SK-N-SH treated with all-trans-retinoic acid at 6 μM for 48 hours (cell line): ENCODE data around the gene SPTB.

Experiments used
- ATAC-seq: fragments of 200-7000 bp; cut with Tn5 transposase; 3 replicates; pipeline ENCODE4 v1.9.1; 2020; ENCODE audit warnings: mild to moderate bottlenecking, moderate library complexity
- ARNTL ChIP-seq: fragments of 450-650 bp; formaldehyde crosslinking; IDR thresholded peaks from 2 replicates; pipeline ENCODE4 v1.5.0; 2020; ENCODE audit warnings: low read depth, mild to moderate bottlenecking, moderate library complexity, borderline replicate concordance
- BACH2 ChIP-seq: fragments of 250-450 bp; sonication (Bioruptor Pico); IDR thresholded peaks from 2 replicates; pipeline ENCODE4 v1.9.0; 2021; ENCODE audit warnings: mild to moderate bottlenecking, borderline replicate concordance
- CREB5 ChIP-seq: fragments of 250-450 bp; sonication (Bioruptor Pico); IDR thresholded peaks from 2 replicates; pipeline ENCODE4 v1.5.1; 2020; ENCODE audit warnings: low read depth, mild to moderate bottlenecking, moderate library complexity
- CSDC2 ChIP-seq: fragments of 250-450 bp; sonication (Bioruptor Pico); IDR thresholded peaks from 2 replicates; pipeline ENCODE4 v1.5.0; 2020; ENCODE audit warnings: mild to moderate bottlenecking, moderate library complexity
- CSRNP3 ChIP-seq: fragments of 250-450 bp; sonication (Bioruptor Pico); IDR thresholded peaks from 2 replicates; pipeline ENCODE4 v1.5.1; 2021; ENCODE audit warnings: mild to moderate bottlenecking, moderate library complexity
- ESRRG ChIP-seq: fragments of 250-450 bp; sonication (Bioruptor Pico); IDR thresholded peaks from 2 replicates; pipeline ENCODE4 v1.6.1; 2021; ENCODE audit warnings: mild to moderate bottlenecking
- GLIS3 ChIP-seq: fragments of 250-450 bp; sonication (Bioruptor Pico); IDR thresholded peaks from 2 replicates; pipeline ENCODE4 v1.5.0; 2020; ENCODE audit warnings: mild to moderate bottlenecking, moderate library complexity
- ISL1 ChIP-seq: fragments of 250-450 bp; sonication (Bioruptor Pico); IDR thresholded peaks from 2 replicates; pipeline ENCODE4 v2.1.2; 2022; ENCODE audit warnings: mild to moderate bottlenecking, moderate library complexity
- OSR1 ChIP-seq: fragments of 250-450 bp; sonication (Bioruptor Pico); IDR thresholded peaks from 2 replicates; pipeline ENCODE4 v1.8.0; 2022; ENCODE audit warnings: moderate library complexity, mild to moderate bottlenecking, inconsistent platforms
- PATZ1 ChIP-seq: fragments of 250-450 bp; sonication (Bioruptor Pico); IDR thresholded peaks from 2 replicates; pipeline ENCODE4 v1.8.0; 2020; ENCODE audit warnings: mild to moderate bottlenecking, moderate library complexity, borderline replicate concordance
- POU6F1 ChIP-seq: fragments of 250-450 bp; sonication (Bioruptor Pico); IDR thresholded peaks from 2 replicates; pipeline ENCODE4 v1.8.0; 2021; ENCODE audit warnings: low read depth, mild to moderate bottlenecking, moderate library complexity, borderline replicate concordance
- PPARA ChIP-seq: fragments of 250-450 bp; sonication (Bioruptor Pico); IDR thresholded peaks from 2 replicates; pipeline ENCODE4 v1.5.0; 2020; ENCODE audit warnings: mild to moderate bottlenecking, borderline replicate concordance
- RARB ChIP-seq: fragments of 250-450 bp; sonication (Bioruptor Pico); IDR thresholded peaks from 2 replicates; pipeline ENCODE4 v1.8.0; 2021; ENCODE audit warnings: mild to moderate bottlenecking, moderate library complexity
- SNAI2 ChIP-seq: fragments of 250-450 bp; sonication (Bioruptor Pico); IDR thresholded peaks from 2 replicates; pipeline ENCODE4 v1.5.0; 2020; ENCODE audit warnings: mild to moderate bottlenecking, moderate library complexity
- TCF4 ChIP-seq: fragments of 250-450 bp; sonication (Bioruptor Pico); IDR thresholded peaks from 2 replicates; pipeline ENCODE4 v1.8.0; 2021; ENCODE audit warnings: mild to moderate bottlenecking, moderate library complexity, borderline replicate concordance
- TOX ChIP-seq: fragments of 250-450 bp; sonication (Bioruptor Pico); IDR thresholded peaks from 2 replicates; pipeline ENCODE4 v1.8.0; 2021; ENCODE audit warnings: mild to moderate bottlenecking, moderate library complexity, borderline replicate concordance
- TSHZ2 ChIP-seq: fragments of 250-450 bp; sonication (Bioruptor Pico); IDR thresholded peaks from 2 replicates; pipeline ENCODE4 v1.5.0; 2020; ENCODE audit warnings: mild to moderate bottlenecking, moderate library complexity
- ZC3H10 ChIP-seq: fragments of 250-450 bp; sonication (Bioruptor Pico); IDR thresholded peaks from 2 replicates; pipeline ENCODE4 v1.5.1; 2021; ENCODE audit warnings: mild to moderate bottlenecking, moderate library complexity
- ZFP3 ChIP-seq: fragments of 250-450 bp; sonication (Bioruptor Pico); IDR thresholded peaks from 2 replicates; pipeline ENCODE4 v1.5.0; 2020; ENCODE audit warnings: mild to moderate bottlenecking, moderate library complexity
- ZFP30 ChIP-seq: fragments of 450-650 bp; formaldehyde crosslinking; IDR thresholded peaks from 2 replicates; pipeline ENCODE4 v1.5.0; 2022; ENCODE audit warnings: mild to moderate bottlenecking, moderate library complexity
- ZNF565 ChIP-seq: fragments of 450-650 bp; formaldehyde crosslinking; conservative IDR thresholded peaks from 2 replicates; pipeline ENCODE4 v1.5.0; 2020; ENCODE audit warnings: low read depth, mild to moderate bottlenecking, moderate library complexity
- ZNF70 ChIP-seq: fragments of 450-650 bp; formaldehyde crosslinking; IDR thresholded peaks from 2 replicates; pipeline ENCODE4 v1.5.0; 2020; ENCODE audit warnings: mild to moderate bottlenecking, moderate library complexity
- ZNF8 ChIP-seq: fragments of 450-650 bp; formaldehyde crosslinking; IDR thresholded peaks from 2 replicates; pipeline ENCODE4 v1.5.0; 2020; ENCODE audit warnings: mild to moderate bottlenecking, moderate library complexity

Gene SPTB

GRCh38 chr14:64823305-64823861 is 56.3 kb downstream of the SPTB start:
- TF ChIP-seq CSRNP3 (CRISPR knock-in tag) (no peak), TCF4 (CRISPR knock-in tag) (peak; percentile 22; the same call in 1 of the 2 replicates), TOX (CRISPR knock-in tag) (no peak)

GRCh38 chr14:64821651-64822050 is 58.1 kb downstream of the SPTB start:
- TF ChIP-seq OSR1 (no peak), ZNF8 (no peak), GLIS3 (CRISPR knock-in tag) (no peak), ZNF70 (CRISPR knock-in tag) (no peak), CSDC2 (no peak), ESRRG (no peak), CREB5 (CRISPR knock-in tag) (no peak), CSRNP3 (CRISPR knock-in tag) (no peak), PATZ1 (CRISPR knock-in tag) (no peak), TSHZ2 (CRISPR knock-in tag) (no peak), RARB (CRISPR knock-in tag) (no peak), ZNF565 (CRISPR knock-in tag) (no peak), ZFP30 (CRISPR knock-in tag) (no peak), TOX (CRISPR knock-in tag) (no peak), TCF4 (CRISPR knock-in tag) (no peak), SNAI2 (CRISPR knock-in tag) (no peak), BACH2 (CRISPR knock-in tag) (no peak), ZFP3 (CRISPR knock-in tag) (no peak), ZC3H10 (no peak), POU6F1 (CRISPR knock-in tag) (no peak)
- TF ChIP-seq, all 23 proteins: peak for 0
- ATAC-seq, result no peak

More at GRCh38 chr14:64823305-64823861, 56.3 kb downstream of the SPTB start:
- peak; percentile 100 for ATAC-seq

- no peak for ATAC-seq
- TF ChIP-seq ZNF8 (no peak), CSDC2 (no peak), PATZ1 (CRISPR knock-in tag) (no peak), GLIS3 (CRISPR knock-in tag) (no peak), CREB5 (CRISPR knock-in tag) (no peak), ZNF565 (CRISPR knock-in tag) (no peak), ARNTL (CRISPR knock-in tag) (no peak), PPARA (CRISPR knock-in tag) (no peak), TOX (CRISPR knock-in tag) (no peak), OSR1 (no peak), ZC3H10 (no peak), ZFP30 (CRISPR knock-in tag) (no peak), ISL1 (CRISPR knock-in tag) (no peak), ZNF70 (CRISPR knock-in tag) (no peak)
Observed at GRCh38 chr14:64818151-64818550, 61.6 kb downstream of the SPTB start.
